Kidney capillary endothelial cell (primary cell): ENCODE data around the gene SMPDL3B.
"Not testable (repeated sequence)": the region's sequence is repeated elsewhere in the genome, so short reads cannot be mapped to it uniquely, and the experiment has no call there.

Experiments
- DNase-seq: peaks from one replicate; pipeline ENCODE4 v3.0.0-alpha.2; 2018; ENCODE audit warnings: low spot score

SMPDL3B gene

DNA sequence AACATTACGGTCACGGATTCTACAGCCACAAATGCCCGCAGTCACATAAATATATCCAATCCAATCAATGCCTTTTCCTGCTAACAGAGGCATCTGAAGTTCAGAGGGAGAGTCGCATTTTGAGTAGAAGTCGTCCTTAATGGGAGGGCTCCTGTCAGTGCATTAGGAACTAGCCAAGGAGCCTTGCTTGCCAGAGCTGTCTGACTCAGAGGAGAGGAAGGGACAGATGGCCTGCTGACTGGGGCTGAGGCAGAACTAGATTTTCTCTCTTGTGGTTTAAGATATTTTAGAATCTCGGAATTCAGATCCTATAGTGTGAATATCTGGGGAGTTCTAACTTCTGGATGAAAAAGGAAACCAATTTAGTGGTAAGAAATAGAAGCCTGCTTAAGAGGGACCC is 35.6 kb downstream of the SMPDL3B start:
- no peak for DNase-seq

DNA sequence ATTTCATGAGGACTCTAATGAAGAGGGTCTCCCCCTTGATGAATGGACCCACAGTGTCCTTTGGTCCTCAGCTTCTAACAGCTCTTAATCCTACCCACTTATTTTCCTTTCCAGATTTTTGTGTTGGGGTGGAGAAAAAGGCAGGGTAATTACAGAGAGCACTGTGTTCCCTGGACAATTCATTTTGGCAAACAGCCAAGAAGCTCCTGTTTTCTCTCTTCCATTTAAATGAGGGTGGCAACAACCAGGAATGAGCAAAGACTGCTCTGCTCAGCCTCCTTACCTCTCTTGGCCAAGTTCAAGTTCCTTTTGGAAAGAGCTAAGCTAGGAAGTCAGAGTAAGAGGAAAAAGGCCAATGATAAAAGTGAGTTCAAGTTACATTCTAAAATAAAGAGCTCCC is 36.9 kb downstream of the SMPDL3B start:
- DNase-seq: no peak

DNA sequence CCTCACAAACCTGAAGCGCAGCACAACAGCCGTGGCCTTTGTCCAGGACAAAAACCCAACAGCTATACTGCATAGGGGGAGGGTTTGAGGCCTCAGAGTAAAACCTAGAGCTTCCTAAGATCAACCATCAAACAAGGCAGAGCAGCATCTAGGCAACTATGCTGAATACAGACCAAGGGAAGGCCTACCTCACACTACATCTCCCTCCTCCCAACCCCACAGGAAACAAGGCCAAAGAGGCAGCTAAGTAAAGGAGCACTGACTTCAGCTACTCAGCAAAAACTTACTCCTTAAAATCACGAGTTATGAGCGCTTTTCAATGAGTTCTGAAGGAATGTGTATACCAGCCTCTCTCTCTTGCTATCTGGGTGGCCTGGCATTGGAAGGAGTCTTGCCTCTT is 37.3 kb downstream of the SMPDL3B start:
- DNase-seq: no peak

GRCh38 chr1:27973771-27974416 is 39.1 kb downstream of the SMPDL3B start:
- no peak for DNase-seq

GRCh38 chr1:27974417-27974781 is 39.6 kb downstream of the SMPDL3B start:
- no peak for DNase-seq

GRCh38 chr1:27979151-27979858 is 44.5 kb downstream of the SMPDL3B start:
- peak; percentile 54 for DNase-seq

GRCh38 chr1:27979859-27980201 is 45.0 kb downstream of the SMPDL3B start:
- no peak for DNase-seq

DNA sequence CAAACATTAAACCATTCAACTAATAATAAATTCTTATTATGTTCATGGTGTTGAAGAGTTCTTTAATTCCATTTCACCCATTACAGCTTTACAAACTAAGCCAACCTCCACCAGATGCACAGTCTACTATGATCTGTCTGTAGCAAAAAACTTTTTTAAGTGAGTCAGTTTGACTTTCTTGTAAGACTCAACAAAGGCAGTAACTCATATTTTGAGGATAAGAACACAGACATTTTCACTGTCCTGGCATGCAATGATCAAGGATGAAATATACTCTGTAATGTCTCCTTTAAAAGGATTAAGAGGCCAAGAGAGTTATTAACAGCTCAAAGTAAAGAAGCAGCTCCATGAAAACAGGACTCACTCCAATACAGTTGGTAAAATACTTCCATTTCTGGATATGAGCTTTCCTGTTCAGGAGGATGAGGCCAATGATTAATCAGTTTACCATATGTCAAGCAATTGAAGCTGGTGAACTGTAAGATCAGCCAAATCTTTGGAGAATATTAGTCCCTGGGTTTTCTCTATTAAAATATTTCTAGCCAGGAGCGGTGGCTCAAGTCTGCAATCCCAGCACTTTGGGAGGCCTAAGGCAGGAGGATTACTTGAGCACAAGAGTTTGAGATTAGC is 45.5 kb downstream of the SMPDL3B start:
- DNase-seq: no peak

- no peak for DNase-seq
Measured at GRCh38 chr1:27981145-27981544, 46.3 kb downstream of the SMPDL3B start.

DNA sequence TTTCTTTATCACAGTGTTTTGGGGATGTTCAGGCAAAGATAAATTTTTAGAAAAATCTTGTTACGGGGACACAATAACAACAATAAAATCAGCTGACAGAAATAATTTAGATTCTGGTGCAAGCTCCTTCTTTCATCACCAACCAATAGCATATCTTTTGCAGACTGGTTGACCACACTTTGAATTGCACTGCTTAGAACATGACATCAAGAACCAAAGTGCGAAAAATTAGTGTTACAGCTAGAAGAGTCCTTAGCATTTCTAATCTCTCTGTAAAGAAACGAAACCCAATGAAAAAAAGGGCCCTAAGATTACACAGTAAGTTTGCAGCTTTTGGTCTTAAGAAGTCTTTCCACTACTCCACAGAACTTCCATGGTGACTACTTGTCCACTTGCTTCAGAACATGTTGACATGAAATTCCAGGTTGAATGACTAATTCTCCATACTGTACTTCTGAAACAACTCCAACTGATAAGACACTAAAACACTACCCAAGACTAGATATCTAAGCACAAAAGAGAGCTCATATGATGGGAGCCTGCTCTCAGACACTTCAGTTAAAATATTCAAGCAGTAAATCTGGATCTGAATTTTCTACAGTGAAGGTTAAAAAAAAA is 56.2 kb downstream of the SMPDL3B start:
- no peak for DNase-seq

DNA sequence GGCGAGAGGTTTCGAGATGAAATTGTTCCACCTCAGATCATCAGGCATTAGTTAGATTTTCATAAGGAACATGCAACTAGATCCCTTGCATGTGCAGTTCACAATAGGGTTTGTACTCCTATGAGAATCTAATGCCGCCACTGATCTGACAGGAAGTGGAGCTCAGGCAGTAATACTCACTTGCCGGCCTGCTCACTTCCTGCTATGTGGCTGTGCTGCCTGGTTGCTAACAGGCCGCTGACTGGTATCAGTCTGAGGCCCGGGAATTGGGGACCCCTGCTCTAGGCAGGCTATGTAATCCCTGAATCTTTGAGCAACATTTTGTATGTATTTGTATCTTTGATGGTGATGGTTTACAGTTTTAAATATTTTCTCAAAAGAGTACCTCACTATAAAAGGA is 57.5 kb downstream of the SMPDL3B start:
- peak; percentile 67 for DNase-seq

DNA sequence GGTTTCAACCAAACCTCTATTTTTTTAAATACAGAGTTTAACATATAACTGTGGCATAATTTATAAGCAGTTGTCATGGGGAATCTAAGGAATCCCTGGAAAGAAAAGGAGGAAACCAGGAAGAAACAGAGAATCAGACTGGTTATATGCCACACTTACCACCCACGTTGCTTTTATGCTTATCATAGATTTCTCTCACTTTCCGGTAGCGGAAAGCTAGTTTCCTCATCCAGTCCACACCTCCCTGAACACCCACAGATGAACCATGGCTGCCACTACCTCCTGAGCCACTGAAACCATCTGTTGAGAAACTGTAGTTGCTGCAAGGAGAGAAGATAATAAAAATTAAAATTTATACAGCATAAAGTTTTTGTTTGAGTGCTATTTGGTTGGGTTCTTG is 58.4 kb downstream of the SMPDL3B start:
- no peak for DNase-seq

- DNase-seq: no peak
Measured at GRCh38 chr1:27994060-27994459, 59.3 kb downstream of the SMPDL3B start.

DNA sequence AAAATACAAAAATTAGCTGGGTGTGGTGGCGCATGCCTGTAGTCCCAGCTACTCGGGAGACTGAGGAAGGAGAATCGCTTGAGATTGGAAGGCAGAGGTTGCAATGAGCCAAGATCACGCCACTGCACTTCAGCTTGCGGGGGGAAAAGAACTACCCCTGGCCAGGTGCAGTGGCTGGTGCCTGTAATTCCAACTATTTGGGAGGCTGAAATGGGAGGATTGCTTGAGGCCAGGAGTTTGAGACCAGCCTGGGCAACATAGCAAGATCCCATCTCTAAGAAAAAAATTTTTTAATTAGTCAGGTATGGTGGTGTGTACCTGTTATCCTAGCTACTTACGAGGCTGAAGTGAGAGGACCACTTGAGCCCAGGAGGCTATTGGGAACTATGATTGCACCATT is 59.7 kb downstream of the SMPDL3B start:
- not testable (repeated sequence) for DNase-seq

- DNase-seq: no peak
Measured at GRCh38 chr1:27999055-27999454, 64.3 kb downstream of the SMPDL3B start.

- no peak for DNase-seq
Measured at GRCh38 chr1:28002600-28002999, 67.8 kb downstream of the SMPDL3B start.

- DNase-seq: not testable (repeated sequence)
Measured at GRCh38 chr1:28003117-28003516, 68.3 kb downstream of the SMPDL3B start.
